ENCODE measurements around the gene CAMK1.
A peak's percentile ranks its signal among the peaks of the same experiment; 100 is the strongest.

Gene CAMK1

DNA sequence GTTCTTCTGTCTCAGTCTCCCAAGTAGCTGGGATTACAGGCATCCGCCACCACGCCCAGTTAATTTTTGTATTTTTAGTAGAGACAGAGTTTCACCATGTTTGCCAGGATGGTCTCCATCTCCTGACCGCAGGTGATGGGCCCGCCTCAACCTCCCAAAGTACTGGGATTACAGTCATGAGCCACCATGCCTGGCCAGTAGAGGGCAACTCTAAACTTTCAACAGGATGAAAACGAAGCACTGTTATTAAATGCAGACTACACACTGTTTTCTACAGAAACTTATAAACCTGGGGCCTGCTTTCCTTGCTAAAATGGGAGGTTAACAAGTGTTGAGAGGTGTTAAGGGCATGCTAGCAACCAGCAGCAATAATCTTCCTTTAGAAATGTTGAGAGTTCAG, 30.8 kb upstream of the CAMK1 start:
- Histone ChIP-seq H3K4me3 (replicated peaks; ENCODE audit: low read depth, low read length) (no peak overlapping the region), H3K36me3 (ENCODE audit: control insufficient read depth, insufficient read depth, low read length) (peaks cover 49% of the 10 kb centered on the region), H3K27me3 (replicated peaks; ENCODE audit: control insufficient read depth, insufficient read depth, low read length) (no peaks in the 10 kb centered on the region)
- DNase-seq (ENCODE audit: extremely low read depth, insufficient read length), result no peak
- TF ChIP-seq, protein P1, sequence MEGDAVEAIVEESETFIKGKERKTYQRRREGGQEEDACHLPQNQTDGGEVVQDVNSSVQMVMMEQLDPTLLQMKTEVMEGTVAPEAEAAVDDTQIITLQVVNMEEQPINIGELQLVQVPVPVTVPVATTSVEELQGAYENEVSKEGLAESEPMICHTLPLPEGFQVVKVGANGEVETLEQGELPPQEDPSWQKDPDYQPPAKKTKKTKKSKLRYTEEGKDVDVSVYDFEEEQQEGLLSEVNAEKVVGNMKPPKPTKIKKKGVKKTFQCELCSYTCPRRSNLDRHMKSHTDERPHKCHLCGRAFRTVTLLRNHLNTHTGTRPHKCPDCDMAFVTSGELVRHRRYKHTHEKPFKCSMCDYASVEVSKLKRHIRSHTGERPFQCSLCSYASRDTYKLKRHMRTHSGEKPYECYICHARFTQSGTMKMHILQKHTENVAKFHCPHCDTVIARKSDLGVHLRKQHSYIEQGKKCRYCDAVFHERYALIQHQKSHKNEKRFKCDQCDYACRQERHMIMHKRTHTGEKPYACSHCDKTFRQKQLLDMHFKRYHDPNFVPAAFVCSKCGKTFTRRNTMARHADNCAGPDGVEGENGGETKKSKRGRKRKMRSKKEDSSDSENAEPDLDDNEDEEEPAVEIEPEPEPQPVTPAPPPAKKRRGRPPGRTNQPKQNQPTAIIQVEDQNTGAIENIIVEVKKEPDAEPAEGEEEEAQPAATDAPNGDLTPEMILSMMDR (IDR thresholded peaks at IDR 0.05; ENCODE audit: insufficient read depth, low read length, poor library complexity, severe bottlenecking), result peak; percentile 14

DNA sequence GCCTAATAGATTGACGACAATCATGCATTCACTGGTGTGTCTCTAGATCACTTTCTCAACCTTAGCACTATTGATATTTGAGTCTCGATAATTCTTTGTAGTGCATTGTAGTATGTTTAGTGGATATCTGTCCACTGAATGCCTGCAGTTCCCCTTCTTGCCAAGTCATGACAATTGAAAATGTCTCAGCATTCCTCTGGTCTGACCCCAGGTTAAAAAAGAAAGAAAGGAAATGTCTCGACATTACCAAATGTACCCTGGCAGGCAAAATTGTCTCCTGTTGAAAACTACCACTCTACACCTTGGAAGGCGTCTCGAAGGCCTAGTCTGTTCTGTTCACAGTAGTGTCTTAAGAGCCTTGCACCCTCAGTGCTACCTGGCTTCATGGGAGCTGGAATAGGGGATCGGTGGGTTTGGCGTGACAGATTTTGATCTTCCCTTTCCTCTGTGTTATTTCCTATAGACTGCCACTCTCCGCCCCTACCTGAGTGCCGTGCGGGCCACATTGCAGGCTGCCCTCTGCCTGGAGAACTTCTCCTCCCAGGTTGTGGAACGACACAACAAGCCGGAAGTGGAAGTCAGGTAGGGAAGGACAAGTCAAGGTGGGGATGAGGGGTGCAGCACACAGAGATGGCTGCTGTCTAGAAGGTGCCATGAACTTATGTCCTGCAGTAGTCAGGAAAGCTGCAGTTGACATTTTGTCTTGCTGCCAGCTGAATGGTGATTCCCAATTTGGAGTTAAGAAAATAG, 27.6 kb upstream of the CAMK1 start:
- no peaks in the 10 kb centered on the region for H3K27me3 ChIP-seq (replicated peaks; ENCODE audit: control insufficient read depth, insufficient read depth, low read length)

DNA sequence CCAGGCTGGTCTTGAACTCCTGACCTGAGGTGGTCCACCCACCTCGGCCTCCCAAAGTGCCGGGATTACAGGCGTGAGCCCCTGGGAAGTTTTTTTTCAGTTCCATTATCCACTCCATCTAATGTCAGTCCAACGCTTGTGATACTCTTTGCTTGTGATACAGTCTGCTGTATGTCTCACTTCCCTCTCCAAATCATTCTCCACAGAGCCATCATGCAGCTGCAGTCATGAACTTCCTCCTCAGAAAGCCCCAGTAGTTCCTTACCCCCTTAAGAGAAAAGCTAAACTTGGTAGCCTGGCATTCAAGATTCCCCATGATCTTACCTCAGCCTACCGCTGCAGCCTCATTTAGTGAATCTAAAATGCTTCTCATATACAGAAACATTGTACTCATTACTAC, 25.5 kb upstream of the CAMK1 start:
- peaks cover 22% of the 10 kb centered on the region for H3K36me3 ChIP-seq (ENCODE audit: control insufficient read depth, insufficient read depth, low read length)
- no peak for DNase-seq (ENCODE audit: extremely low read depth, insufficient read length)
- no peaks in the 10 kb centered on the region for H3K27me3 ChIP-seq (replicated peaks; ENCODE audit: control insufficient read depth, insufficient read depth, low read length)
- no peak overlapping the region; the same call in 1 of the 2 replicates for H3K4me3 ChIP-seq (replicated peaks; ENCODE audit: low read depth, low read length)
- TF ChIP-seq, protein P1 (IDR thresholded peaks at IDR 0.05; ENCODE audit: insufficient read depth, low read length, poor library complexity, severe bottlenecking), result no peak

More for the DNA sequence above, 27.6 kb upstream of the CAMK1 start:
- no peak overlapping the region for H3K4me3 ChIP-seq (replicated peaks; ENCODE audit: low read depth, low read length)
- TF ChIP-seq, protein P1 (IDR thresholded peaks at IDR 0.05; ENCODE audit: insufficient read depth, low read length, poor library complexity, severe bottlenecking), result no peak
- DNase-seq (ENCODE audit: extremely low read depth, insufficient read length), result no peak
- peaks cover 29% of the 10 kb centered on the region for H3K36me3 ChIP-seq (ENCODE audit: control insufficient read depth, insufficient read depth, low read length)

DNA sequence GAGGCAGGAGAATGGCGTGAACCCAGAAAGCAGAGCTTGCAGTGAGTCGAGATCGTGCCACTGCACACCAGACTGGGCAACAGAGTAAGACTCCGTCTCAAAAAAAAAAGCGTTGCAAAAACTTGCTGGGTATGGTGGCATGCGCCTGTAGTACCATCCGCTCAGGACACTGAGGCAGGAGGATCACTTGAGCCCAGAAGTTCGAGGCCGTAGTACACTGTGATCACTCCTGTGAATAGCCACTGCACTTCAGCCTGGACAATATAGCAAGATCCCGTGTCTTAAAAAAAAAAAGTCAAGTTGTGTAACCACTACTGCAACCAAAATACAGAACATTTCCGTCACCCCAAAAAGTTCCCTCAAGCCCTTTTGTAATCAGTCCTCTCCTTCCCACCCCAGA, 24.7 kb upstream of the CAMK1 start:
- DNase-seq (ENCODE audit: extremely low read depth, insufficient read length), result no peak
- peaks cover 20% of the 10 kb centered on the region for H3K36me3 ChIP-seq (ENCODE audit: control insufficient read depth, insufficient read depth, low read length)
- TF ChIP-seq, protein P1 (IDR thresholded peaks at IDR 0.05; ENCODE audit: insufficient read depth, low read length, poor library complexity, severe bottlenecking), result no peak
- H3K4me3 ChIP-seq (replicated peaks; ENCODE audit: low read depth, low read length), result peak overlapping the region; percentile 86
- no peaks in the 10 kb centered on the region for H3K27me3 ChIP-seq (replicated peaks; ENCODE audit: control insufficient read depth, insufficient read depth, low read length)

DNA sequence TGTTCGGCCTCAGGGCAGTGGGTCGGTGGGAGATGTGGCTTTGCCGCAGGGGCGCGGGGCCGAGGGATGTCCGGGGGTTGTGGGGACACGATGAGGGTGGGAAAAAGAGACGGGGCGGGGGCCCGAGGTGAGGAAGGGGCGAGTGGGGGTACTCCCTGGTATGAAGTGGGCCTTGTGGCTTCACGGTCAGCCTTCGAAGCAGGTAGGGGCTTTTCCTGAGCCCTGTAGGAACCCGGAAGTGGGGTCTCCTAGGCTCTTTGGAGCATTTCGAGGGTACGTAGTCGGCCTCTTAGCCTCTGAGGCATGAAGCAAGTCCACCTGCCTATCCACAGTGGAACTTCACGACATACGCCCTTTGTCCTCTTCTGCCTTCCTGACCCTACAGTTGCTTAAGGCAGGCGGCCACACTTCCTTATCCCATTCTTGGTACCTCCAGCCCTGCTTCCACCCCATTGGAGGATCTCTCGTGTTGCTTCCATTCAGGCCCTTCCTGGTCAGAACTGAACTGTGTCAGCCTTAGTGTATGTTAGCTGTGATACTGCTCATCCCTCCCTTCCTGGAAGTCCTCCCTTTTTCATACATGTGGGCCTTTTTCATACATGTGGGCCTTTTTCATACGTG, 23.5 kb upstream of the CAMK1 start:
- Histone ChIP-seq H3K36me3 (ENCODE audit: control insufficient read depth, insufficient read depth, low read length) (peaks cover 21% of the 10 kb centered on the region), H3K27me3 (replicated peaks; ENCODE audit: control insufficient read depth, insufficient read depth, low read length) (no peaks in the 10 kb centered on the region), H3K4me3 (replicated peaks; ENCODE audit: low read depth, low read length) (peak overlapping the region; percentile 86)
- TF ChIP-seq, protein P1 (IDR thresholded peaks at IDR 0.05; ENCODE audit: insufficient read depth, low read length, poor library complexity, severe bottlenecking), result no peak
- DNase-seq (ENCODE audit: extremely low read depth, insufficient read length), result no peak
